ENCODE measurements around the gene PCDH15. TPM values are rescaled to one million over a fixed set of nuclear protein-coding genes. Genes with fewer than 3 reads are reported as not detected.

The PCDH15 gene
- total and polyA plus RNA-seq, 2 of the 4 experiments (the other 2 are of a cell fraction): not detected

DNA sequence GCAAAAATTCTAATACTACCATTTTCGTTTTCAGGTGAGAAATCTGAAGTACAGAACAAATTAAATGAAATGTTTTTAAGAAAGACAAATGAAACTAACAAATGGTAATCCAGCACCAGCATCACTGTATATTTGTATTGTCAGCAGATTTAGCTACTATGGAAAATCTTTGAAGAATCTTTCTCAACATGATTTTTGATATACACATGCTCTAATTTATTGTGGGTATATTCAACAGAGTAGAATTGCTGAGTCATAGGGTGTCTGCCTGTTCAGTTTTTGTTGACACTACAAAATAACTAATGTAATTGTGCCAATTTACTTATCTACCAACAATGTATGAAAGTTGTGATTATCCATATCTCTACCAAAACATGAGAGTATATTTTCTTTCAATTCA lies 437.6 kb downstream of the PCDH15 start:
- DNase-seq: no peak
- Histone ChIP-seq H4K5ac (ENCODE audit: low read depth, low read length) (no peak overlapping the region), H3K23ac (ENCODE audit: low read depth, low read length) (no peak overlapping the region), H3K4me3 (ENCODE audit: insufficient read depth, low read depth, low read length) (no peak overlapping the region), H4K91ac (ENCODE audit: insufficient read depth, low read depth, low read length) (no peak overlapping the region), H2BK5ac (ENCODE audit: low read depth, low read length, poor library complexity, severe bottlenecking) (no peak overlapping the region), H3K4me1 (ENCODE audit: control insufficient read depth, insufficient read depth, low read length) (no peaks in the 10 kb centered on the region), H2BK20ac (ENCODE audit: low read depth, low read length) (no peak overlapping the region), H4K20me1 (ENCODE audit: insufficient read depth, low read length) (no peaks in the 10 kb centered on the region), H3K9ac (ENCODE audit: low read depth, low read length) (no peak overlapping the region), H2BK15ac (ENCODE audit: low read depth, low read length) (no peak overlapping the region), H3K14ac (replicated peaks; ENCODE audit: low read depth, low read length) (no peak overlapping the region), H3K9me1 (ENCODE audit: insufficient read depth, low read length) (no peaks in the 10 kb centered on the region), H3K9me3 (ENCODE audit: control insufficient read depth, insufficient read depth, low read length) (no peaks in the 10 kb centered on the region), H3K4me2 (ENCODE audit: low read depth, low read length) (no peak overlapping the region), H3K79me1 (ENCODE audit: low read depth in 1 of 2, low read length in 2 of 2) (no peaks in the 10 kb centered on the region), H3K56ac (ENCODE audit: extremely low read depth, insufficient read depth, low read length) (no peak overlapping the region), H3K18ac (ENCODE audit: low read depth, low read length) (no peak overlapping the region), H2AK5ac (ENCODE audit: low read depth, low read length) (no peak overlapping the region), H4K8ac (ENCODE audit: low read depth in 2 of 2, low read length in 2 of 2) (no peak overlapping the region), H3K4ac (ENCODE audit: low read depth, low read length) (no peak overlapping the region), H3K36me3 (ENCODE audit: control insufficient read depth, insufficient read depth, low read length) (no peaks in the 10 kb centered on the region), H3K27me3 (ENCODE audit: control insufficient read depth, insufficient read depth, low read length) (no peaks in the 10 kb centered on the region), H2AK9ac (replicated peaks; ENCODE audit: low read depth, low read length, poor library complexity) (no peak overlapping the region), H2BK120ac (ENCODE audit: low read depth, low read length) (no peak overlapping the region), H2AFZ (replicated peaks; ENCODE audit: low read length, poor library complexity) (no peak overlapping the region), H3K27ac (ENCODE audit: insufficient read depth, low read length) (no peak overlapping the region)
- intact Hi-C loops (cut with micrococcal nuclease): no loop called here
- ChIA-PET POLR2A (ENCODE audit: unreplicated experiment) (no interaction called here), CTCF (no interaction called here)
- dilution Hi-C loops (cut with HindIII; ENCODE audit: low sequenced_read_pairs, unreplicated experiment): no loop called here
- no peak for ATAC-seq (ENCODE audit: low read depth)
- in situ Hi-C loops (cut with MboI; ENCODE audit: low sequenced_read_pairs): no loop called here
- WGBS, 2 experiments (ENCODE audit: extremely low coverage in 2 of 2, insufficient read length in 1 of 2): no CpG with 5 or more reads among the region's 1 CpG
- BruUV-seq (replicated peaks): no TSS peak
- no peak for TF ChIP-seq POLR2A (IDR thresholded peaks at IDR 0.05; ENCODE audit: low read depth, low read length)
- no peak for TF ChIP-seq RCOR1 (IDR thresholded peaks at IDR 0.05; ENCODE audit: insufficient replicate concordance, low read length)
- peak; percentile 88 for TF ChIP-seq NFE2L2 (IDR thresholded peaks at IDR 0.05; ENCODE audit: low read depth, low read length)
- peak; percentile 91 for TF ChIP-seq MAFK (IDR thresholded peaks at IDR 0.05; ENCODE audit: low read depth, low read length)

Data from IMR-90 (cell line).